Vagina (tissue), 2 donors: ENCODE measurements around the gene ENTHD1.

Source experiments
- CTCF ChIP-seq, 3 experiments: fragments of 450-650 bp in 2 of 3; fragments of 200-600 bp in 1 of 3; sonication (generic) in 1 of 3; IDR thresholded peaks; one replicate each; pipeline ENCODE4 v1.5.1; 2017 to 2019; ENCODE audit warnings: antibody characterized with exemption in 3 of 3, mild to moderate bottlenecking in 2 of 3, moderate library complexity in 2 of 3
- POLR2A ChIP-seq, 2 donors: fragments of 450-650 bp; IDR thresholded peaks; one replicate each; pipeline ENCODE4 v1.6.1; 2017; ENCODE audit warnings: antibody characterized with exemption in 2 of 2, mild to moderate bottlenecking in 2 of 2, moderate library complexity in 2 of 2
- POLR2AphosphoS5 ChIP-seq, 2 donors: sonication (generic); formaldehyde crosslinking; IDR thresholded peaks; one replicate each; pipeline ENCODE4 v1.9.0; 2017; ENCODE audit warnings: antibody characterized with exemption in 2 of 2, mild to moderate bottlenecking in 2 of 2, low read depth in 1 of 2; ENCODE audit not compliant: insufficient read depth in 1 of 2

DNA sequence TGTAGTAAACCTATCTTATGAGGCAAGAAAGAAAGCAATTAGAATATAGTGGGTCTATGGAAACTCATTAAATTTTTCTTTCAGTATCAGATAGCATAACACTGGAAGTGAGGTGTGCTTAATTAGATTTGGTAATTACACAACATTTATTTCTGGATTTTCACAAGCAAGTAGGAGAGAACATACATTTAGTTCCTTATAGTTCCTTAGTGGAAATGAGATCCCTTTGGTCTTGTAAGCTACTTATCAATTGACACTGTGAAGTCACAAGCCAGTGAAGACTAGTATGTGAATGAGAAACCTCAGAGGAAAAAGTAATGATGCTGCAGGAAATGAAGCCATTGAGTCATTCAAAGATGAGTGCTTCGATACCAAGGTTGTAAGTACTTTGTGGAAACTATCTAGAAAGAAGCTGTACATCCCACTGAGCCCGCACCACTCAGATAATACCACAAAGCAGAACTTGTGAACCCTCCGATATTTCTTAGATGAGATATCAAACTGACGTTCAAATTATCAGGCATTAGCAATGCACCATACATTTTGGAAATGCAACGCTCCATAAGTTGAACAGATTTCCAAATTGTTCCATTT is 53.5 kb downstream of the ENTHD1 start:
- TF ChIP-seq POLR2A (IDR thresholded peaks at IDR 0.05) (no peak), CTCF (IDR thresholded peaks at IDR 0.05) (no peak), POLR2AphosphoS5 (IDR thresholded peaks at IDR 0.05; ENCODE audit: insufficient read depth in 1 of 2, low read depth in 1 of 2) (no peak)
